Body of pancreas (tissue), 4 donors: ENCODE data around the gene THOP1. TPM values are rescaled to one million over a fixed set of nuclear protein-coding genes. Genes with fewer than 3 reads are reported as not detected.

Experiments used
- ATAC-seq: fragments of 150-250 bp; one replicate; pipeline ENCODE4 v1.9.1; 2016
- DNase-seq, 4 donors: peaks; one replicate each; pipeline ENCODE4 v3.0.0-alpha.2; 2019
- H3K27ac ChIP-seq, 4 donors: fragments of 200-600 bp; sonication (generic); 1 replicate in 3 of 4; 2 replicates in 1 of 4; pipeline versions ENCODE4 v1.5.1 to v1.6.1; 2016 to 2019; ENCODE audit warnings: mild to moderate bottlenecking in 1 of 4, mixed read lengths in 1 of 4, moderate library complexity in 1 of 4
- H3K27me3 ChIP-seq, 2 donors: fragments of 200-600 bp; sonication (generic); one replicate each; pipeline ENCODE4 v1.6.0; 2016; ENCODE audit warnings: mild to moderate bottlenecking in 1 of 2
- H3K36me3 ChIP-seq, 2 donors: fragments of 200-600 bp; sonication (generic); replicated peaks in 1 of 2; 2 replicates each; pipeline ENCODE4 v1.5.1; 2016; ENCODE audit warnings: low read depth in 2 of 2; ENCODE audit not compliant: insufficient read depth in 1 of 2
- H3K4me1 ChIP-seq: fragments of 200-600 bp; sonication (generic); one replicate; pipeline ENCODE4 v1.6.0; 2016
- H3K4me3 ChIP-seq, 2 donors: fragments of 200-600 bp; sonication (generic); 1 replicate in 1 of 2; 2 replicates in 1 of 2; pipeline ENCODE4 v1.5.1; 2016 to 2019
- H3K9me3 ChIP-seq, 3 donors: fragments of 200-600 bp; sonication (generic); 1 replicate in 2 of 3; 2 replicates in 1 of 3; pipeline ENCODE4 v1.5.1; 2016
- POLR2A ChIP-seq, 3 donors: fragments of 450-650 bp; IDR thresholded peaks; one replicate each; pipeline ENCODE4 v1.6.1; 2016; ENCODE audit warnings: antibody characterized with exemption in 3 of 3, mild to moderate bottlenecking in 2 of 3
- WGBS, 2 donors: methylation state at CpG; one replicate each; pipeline ENCODE4 v1.1.5; 2017; 5-methylcytosine and 5-hydroxymethylcytosine counted together
- intact Hi-C: fragments of 100-400 bp; cut with DNase I; formaldehyde crosslinking; loops from one replicate; pipeline ENCODE4 v1.15.1; 2023
- total RNA-seq, 2 donors: library from RNA; depleted of rRNA; stranded (reverse); fragments of >200 nt; gene quantifications; one replicate each; pipeline ENCODE4 v1.1.0, GENCODE V29; 2016
- TF ChIP-seq, protein P1 (sequence below), 7 experiments: fragments of 450-650 bp in 4 of 7; fragments of 200-600 bp in 3 of 7; sonication (generic) in 3 of 7; IDR thresholded peaks; one replicate each; pipeline ENCODE4 v1.5.1; 2016 to 2019; ENCODE audit warnings: antibody characterized with exemption in 7 of 7

The THOP1 gene
- total RNA-seq, 2 donors from 2014 or later: 17.5 to 19.7 TPM

- TF ChIP-seq, protein P1, sequence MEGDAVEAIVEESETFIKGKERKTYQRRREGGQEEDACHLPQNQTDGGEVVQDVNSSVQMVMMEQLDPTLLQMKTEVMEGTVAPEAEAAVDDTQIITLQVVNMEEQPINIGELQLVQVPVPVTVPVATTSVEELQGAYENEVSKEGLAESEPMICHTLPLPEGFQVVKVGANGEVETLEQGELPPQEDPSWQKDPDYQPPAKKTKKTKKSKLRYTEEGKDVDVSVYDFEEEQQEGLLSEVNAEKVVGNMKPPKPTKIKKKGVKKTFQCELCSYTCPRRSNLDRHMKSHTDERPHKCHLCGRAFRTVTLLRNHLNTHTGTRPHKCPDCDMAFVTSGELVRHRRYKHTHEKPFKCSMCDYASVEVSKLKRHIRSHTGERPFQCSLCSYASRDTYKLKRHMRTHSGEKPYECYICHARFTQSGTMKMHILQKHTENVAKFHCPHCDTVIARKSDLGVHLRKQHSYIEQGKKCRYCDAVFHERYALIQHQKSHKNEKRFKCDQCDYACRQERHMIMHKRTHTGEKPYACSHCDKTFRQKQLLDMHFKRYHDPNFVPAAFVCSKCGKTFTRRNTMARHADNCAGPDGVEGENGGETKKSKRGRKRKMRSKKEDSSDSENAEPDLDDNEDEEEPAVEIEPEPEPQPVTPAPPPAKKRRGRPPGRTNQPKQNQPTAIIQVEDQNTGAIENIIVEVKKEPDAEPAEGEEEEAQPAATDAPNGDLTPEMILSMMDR (IDR thresholded peaks at IDR 0.05): no peak
- TF ChIP-seq POLR2A (IDR thresholded peaks at IDR 0.05): no peak
- Histone ChIP-seq H3K27ac (peak overlapping the region in 1 of 4 donors; percentile 36), H3K9me3 (no peaks in the 10 kb centered on the region), H3K27me3 (no peaks in the 10 kb centered on the region), H3K36me3 (no peaks in the 10 kb centered on the region), H3K4me3 (no peak overlapping the region), H3K4me1 (peaks cover 6% of the 10 kb centered on the region)
- 67 to 77% methylated on average over 2 to 7 of the region's 7 CpGs for whole genome bisulfite sequencing, 2 donors
- ATAC-seq (peak; percentile 38), DNase-seq (peak; percentile 31 to 69 (median 48))
- intact Hi-C loops: no loop called here
Observed at GRCh38 chr19:2798733-2799132, 13.4 kb downstream of the THOP1 start.

DNA sequence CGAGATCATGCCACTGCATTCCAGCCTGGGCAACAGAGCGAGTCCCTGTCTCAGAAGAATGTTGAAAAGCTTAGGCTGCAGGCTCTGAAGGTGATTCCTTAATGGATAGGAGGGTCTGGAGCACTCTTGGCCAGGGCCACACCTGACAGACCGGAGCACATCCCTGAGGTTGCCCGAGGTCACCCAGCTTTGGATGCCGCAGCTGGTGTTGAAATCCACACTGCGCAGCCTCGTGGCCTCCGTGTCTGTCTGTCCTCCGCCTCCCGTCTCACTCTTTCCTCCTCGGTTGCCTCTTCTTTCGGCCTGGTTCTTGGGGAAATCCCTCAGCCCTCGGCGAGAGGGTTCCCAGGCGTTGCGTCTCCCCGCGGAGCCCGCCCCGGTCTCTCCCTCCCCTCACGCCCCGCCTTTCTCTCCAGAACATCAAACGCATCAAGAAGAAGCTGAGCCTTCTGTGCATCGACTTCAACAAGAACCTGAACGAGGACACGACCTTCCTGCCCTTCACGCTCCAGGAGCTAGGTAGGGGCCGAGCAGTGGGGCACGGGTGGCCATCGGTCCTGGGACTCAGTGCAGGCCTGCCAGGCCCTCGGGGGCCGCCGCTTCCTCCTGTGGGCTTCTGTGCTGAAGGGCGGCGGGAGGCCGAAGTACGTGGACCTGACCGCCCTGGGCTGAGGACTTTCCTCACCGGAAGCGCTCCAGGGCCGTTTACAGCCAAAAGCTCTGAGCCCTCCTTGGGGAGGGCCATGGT is 14.1 kb downstream of the THOP1 start:
- Histone ChIP-seq H3K4me1 (peaks cover 6% of the 10 kb centered on the region), H3K27me3 (no peaks in the 10 kb centered on the region), H3K9me3 (no peaks in the 10 kb centered on the region), H3K27ac (no peak overlapping the region), H3K4me3 (no peak overlapping the region), H3K36me3 (no peaks in the 10 kb centered on the region)
- intact Hi-C loops: no loop called here
- TF ChIP-seq, protein P1 (IDR thresholded peaks at IDR 0.05): no peak
- no peak for TF ChIP-seq POLR2A (IDR thresholded peaks at IDR 0.05)
- ATAC-seq (no peak), DNase-seq (no peak)
- WGBS, 2 donors: 96% methylated on average over 25 to 41 of the region's 41 CpGs

DNA sequence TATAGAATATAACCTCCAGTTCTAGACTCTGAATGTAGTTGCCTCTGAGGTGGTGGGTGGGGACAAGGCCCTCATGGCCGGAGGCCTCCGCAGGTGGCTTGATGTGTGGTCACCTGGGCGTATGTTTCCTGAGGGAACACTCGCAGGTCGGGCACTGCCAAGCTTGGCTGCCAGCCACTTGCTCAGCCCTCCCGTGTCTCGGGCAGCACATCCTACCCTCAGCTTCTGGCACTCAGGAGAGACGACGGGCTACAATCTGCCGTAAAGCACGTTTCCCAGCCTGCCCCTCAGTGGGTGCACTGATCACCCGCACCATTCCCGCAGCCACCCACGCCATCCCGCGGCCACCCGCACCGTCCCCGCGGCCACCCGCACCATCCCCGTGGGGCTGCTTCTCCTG is 15.2 kb downstream of the THOP1 start:
- H3K4me1 ChIP-seq: peaks cover 6% of the 10 kb centered on the region

DNA sequence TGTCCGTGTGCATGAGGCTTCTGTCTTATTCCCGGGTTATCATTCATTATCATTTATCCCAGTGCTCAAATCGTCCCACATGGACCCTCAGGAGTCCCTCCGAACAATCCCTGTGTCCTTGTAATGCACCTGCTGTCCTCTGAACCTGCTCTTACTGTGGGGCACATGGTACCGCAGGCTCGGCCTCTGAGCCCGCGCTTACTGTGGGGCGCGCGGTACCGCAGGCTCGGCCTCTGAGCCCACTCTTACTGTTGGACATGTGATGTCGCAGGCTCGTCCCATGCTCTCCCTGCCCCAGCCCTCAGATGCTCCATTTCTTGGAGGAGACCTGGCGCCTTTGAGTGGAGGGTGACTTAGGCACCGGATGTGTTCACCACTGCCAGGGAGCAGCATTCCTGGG is 17.5 kb downstream of the THOP1 start:
- no peak for ATAC-seq
- intact Hi-C loops: no loop called here
- WGBS, 2 donors: 95 to 96% methylated on average over 9 to 16 of the region's 17 CpGs

More for the DNA sequence above, 15.2 kb downstream of the THOP1 start:
- H3K27me3 ChIP-seq: no peaks in the 10 kb centered on the region
- TF ChIP-seq, protein P1 (IDR thresholded peaks at IDR 0.05): no peak
- TF ChIP-seq POLR2A (IDR thresholded peaks at IDR 0.05): no peak
- H3K9me3 ChIP-seq: no peaks in the 10 kb centered on the region
- WGBS, 2 donors: 93% methylated on average over 22 of the region's 22 CpGs; no CpG with 5 or more reads in 1 of the 2 donors
- no peak for DNase-seq
- intact Hi-C loops: no loop called here
- no peak overlapping the region for H3K4me3 ChIP-seq
- H3K27ac ChIP-seq: no peak overlapping the region
- H3K36me3 ChIP-seq: no peaks in the 10 kb centered on the region
- ATAC-seq: no peak

More for the DNA sequence above, 17.5 kb downstream of the THOP1 start:
- Histone ChIP-seq H3K4me3 (no peak overlapping the region), H3K27me3 (no peaks in the 10 kb centered on the region), H3K36me3 (no peaks in the 10 kb centered on the region), H3K9me3 (no peaks in the 10 kb centered on the region), H3K27ac (no peak overlapping the region), H3K4me1 (peaks cover 6% of the 10 kb centered on the region)
- DNase-seq: no peak
- no peak for TF ChIP-seq POLR2A (IDR thresholded peaks at IDR 0.05)
- TF ChIP-seq, protein P1 (IDR thresholded peaks at IDR 0.05): no peak
